SKM-1 treated with dmso at 0.1 percent for 144 hours (cell line): ENCODE measurements around the gene KCNG2.

Source experiments
- DNase-seq: peaks from one replicate; lab custom pipeline; 2025; ENCODE audit not compliant: unreplicated experiment; lab: John Stamatoyannopoulos, UW

KCNG2 gene

DNA sequence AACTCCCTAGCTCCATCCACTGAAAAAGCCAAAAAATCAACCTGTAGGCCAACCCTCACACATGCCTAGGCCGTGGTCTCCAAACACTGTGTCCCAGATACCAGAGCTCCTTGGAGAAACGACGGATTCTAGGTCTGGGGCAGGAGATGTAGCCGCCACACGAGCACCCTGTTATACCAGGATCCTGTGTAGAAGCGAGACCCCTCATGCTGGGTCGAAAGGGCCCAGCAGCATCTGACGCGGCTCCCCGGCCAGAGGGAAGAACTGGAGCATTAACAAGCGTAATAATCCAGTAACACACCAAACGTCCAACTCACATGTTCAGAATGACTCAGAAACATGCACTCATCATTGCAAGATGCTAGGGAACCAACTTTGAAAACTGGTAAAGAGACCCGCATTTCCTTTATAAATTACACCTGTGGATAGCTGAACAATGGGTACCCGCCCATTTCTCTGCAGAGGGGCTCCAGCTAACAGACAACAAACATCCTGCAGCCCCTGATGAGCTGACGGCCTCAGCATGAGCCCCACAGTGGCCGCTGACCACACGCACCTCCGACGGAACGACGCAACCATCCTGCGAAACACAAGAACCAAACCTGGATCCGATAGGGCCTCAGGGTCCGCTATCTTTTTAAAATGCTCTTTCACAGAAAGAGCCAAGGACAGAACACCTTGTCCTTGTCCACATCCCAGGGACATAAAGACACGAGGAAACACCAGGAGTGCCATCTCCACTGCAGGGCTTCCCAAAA lies 139.5 kb downstream of the KCNG2 start:
- no peak for DNase-seq

DNA sequence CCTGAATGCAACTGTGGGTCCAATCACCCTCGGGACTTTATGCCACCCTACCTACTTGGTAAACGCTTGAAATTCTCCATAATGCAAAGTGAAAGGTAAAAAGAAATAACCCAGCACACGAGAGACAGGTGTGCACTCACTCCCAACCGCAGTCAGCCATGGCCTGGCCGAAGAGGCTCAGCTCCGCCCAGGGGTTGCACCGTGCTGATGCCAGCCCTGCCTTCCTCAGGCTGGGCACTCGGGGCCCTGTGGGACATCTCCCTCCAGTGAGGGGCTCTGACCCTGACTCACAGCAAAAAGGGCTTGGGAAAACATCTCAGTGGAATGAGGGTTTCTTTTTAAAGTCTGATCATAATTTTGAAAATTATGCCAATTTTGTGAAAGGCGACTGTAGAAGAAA lies 140.5 kb downstream of the KCNG2 start:
- no peak for DNase-seq

DNA sequence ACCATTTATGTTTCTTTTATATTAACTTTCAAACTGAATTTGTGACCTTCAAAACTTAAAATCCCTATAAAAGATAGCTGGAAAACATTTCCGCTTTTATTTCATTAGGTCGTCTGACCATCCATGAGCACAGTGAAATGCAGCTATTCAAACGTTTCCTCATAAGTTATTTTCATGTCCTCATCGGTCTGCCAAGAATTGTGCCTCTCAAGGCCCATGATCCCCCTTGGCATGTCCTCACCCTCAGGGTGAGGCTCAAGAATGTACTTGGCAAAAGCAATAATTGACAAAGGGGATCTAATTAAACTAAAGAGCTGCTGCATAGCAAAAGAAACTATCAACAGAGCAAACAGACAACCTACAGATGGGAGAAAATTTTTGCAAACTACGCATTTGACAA lies 141.4 kb downstream of the KCNG2 start:
- DNase-seq: no peak

DNA sequence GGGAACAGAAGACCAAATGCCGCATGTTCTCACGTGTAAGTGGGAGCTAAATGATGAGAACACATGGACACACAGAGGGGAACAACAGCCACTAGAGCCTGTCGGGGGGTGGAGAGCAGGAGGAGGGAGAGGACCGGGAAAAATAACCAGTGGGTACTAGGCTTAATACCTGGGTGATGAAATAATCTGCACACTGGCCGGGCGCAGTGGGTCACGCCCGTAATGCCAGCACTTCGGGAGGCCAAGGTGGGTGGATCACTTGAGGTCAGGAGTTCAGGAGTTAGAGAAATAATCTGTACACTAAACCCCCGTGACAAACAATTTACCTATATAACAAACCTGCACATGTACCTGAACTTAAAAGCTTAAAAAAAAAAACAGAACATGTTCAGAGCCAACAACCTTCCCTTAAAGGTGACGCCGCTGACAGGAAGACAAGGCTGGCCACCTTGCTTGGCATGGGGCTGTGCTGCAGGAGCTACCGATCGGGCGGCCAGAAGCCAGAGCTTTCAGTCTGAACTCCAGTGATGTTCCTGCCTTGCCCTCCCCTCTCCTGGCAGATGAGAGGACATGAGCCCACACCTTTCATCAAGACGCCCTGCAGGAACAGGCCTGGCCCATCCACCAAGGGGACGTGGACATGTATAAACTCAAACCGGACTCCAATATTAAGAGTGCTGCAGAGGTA lies 142.5 kb downstream of the KCNG2 start:
- DNase-seq: no peak

DNA sequence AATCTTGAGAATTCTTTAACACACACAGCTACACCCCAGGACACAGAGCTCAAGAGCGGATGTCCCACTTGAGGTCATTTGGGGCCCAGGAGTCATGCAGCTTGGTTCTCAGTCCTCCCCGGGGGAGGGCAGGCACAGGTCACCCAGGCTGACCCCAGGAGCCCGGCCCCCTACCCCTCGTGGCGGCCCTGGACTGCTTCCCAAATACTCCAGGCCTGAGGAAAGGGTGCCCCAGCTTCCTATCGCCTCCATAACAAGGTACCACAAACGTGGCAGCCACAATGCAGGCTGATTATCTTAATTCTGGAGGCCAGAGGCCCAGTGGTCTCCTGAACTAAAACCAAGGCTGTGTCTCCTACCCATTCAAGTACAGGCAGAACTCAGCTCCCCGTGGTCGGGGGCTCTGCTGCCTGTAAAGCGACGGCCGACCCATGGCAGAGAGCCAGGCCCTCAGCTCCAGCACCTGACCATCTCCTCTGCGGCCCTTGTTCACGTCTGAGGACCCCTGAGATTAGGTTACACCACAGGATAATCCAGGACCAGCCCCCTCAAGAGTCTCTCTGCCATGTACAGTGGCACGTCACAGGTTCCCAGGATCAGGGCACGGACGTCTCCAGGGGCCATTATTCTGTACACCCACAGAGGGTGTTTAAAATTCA lies 143.2 kb downstream of the KCNG2 start:
- DNase-seq: no peak

DNA sequence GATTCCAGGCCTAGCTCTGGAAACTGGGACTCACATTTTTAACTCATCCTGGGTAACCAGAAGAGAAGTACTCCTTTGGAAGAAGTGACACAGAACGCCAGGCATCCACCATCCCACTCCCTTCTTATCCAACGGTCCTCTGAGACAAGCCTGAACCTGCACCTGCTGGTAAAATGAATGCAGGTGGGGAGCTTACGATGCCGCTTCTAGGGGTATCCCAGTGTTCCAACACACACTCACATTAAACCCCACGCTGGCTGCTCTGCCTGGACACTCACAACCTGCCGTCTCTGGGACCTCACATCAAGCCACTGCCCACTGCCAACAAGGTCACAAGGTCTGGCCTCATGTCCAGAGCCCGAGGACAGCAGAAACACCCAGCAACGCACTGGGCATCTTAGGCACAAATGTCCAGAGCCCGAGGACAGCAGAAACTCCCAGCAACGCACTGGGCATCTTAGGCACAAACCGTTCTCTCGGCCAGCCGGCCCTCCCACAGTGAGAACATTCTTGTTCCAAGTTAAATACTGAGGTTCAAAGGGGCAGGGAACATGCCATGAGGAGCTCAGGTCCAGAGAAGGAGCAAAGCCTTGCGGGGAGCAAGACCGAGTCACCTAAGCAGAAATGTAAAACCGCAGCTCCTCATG lies 143.9 kb downstream of the KCNG2 start:
- no peak for DNase-seq

DNA sequence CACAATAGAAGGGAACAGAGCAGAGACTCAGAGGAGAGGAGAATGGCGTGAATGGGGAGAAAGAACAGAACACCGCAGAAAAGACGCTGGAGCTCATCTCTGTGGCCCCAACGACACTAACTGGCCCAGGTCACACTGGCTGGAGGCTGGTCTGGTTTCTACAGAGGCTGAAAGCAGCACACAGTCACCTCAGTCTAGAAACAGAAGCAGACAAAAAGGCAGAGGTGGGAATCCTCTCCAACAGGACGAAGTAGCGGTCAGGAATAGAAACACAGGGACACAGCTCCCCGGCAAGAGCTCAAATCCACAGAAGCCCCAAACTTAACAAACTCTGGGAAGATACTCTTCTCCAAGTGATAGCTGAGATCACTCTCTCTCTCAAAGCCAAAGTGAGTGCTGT lies 144.5 kb downstream of the KCNG2 start:
- no peak for DNase-seq

DNA sequence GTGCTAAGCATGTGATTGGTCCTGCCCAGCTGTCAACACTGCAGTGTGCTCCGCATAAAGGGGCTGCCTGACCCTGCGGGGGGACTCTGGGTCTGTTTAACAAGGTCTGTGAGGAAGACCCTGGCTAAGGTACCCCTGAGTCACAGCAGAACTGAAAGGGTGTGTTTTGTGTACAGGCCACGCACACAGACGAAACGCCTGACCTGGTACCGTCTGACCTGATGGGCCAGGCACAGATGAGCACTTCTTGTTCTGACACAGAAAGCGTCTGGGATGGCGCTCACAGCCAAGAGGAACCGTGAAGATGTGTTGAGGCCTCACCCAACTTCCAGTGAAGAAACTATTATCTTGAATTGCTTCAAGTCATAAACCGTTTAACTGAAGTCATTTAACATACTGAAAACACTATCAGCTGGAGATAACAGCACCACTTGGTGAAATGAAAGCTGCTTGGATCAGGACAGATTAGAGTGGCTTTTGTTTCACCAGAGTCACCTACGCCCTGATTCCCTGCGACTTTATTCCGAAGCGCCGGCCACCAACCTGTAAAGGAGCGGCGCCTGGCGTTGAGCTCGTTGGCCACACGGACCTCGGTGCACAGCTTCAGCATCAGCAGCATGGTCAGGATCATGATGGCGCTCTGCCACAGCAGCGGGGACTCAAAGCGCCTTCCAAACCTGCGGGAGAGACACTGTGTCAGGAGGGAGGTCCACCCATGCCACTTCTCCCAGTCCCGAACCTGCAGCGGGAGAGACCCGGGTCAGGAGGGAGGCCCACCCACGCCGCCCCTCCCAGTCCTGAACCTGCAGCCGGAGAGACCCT lies 145.3 kb downstream of the KCNG2 start:
- no peak for DNase-seq

DNA sequence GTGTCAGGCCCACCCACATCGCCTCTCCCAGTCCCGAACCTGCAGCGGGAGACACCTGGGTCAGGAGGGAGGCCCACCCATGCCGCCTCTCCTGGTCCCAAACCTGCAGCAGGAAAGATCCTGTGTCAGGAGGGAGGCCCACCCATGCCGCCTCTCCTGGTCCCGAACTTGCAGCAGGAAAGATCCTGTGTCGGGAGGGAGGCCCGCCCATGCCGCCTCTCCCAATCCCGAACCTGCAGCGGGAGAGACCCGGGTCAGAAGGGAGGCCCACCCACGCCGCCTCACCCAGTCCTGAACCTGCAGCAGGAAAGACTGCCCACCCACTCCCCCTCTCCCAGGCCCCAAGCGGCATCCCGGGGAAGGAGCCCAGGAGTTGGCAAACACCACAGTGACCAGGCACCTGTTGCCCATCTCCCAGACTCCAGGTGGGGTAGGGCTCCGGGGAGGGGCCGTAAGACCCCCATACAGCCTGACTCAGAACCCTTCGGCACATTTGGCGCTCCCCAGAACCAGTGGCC lies 145.9 kb downstream of the KCNG2 start:
- no peak for DNase-seq

DNA sequence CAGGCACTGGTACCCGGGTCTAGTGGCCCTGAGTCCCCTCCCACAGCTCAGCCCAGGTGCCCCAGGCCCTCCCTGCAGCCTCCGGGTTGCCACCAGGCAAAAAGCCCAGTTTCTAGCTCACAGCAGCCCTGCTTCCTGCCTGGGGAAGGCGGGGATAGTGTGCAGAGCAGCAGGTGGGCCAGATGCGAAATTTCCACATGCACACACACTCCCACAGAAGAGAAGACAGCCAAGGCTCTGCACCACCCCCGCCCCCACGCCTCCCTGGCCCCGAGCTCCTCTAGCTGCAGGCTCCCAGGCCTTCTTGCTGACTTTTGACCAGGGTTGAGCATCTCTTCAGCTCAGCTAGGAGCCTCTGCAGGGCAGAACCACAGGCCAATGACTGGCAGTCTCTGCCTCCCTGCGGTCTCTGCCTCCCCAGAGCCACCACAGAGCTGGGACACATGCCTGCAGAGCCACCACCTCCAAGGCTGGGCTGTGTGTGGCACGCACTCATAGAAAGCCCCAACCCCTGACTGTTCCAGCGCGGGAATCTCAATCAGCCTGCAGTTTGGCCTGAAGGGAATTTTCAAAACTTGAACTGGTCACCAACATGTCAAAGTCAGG lies 146.5 kb downstream of the KCNG2 start:
- no peak for DNase-seq

DNA sequence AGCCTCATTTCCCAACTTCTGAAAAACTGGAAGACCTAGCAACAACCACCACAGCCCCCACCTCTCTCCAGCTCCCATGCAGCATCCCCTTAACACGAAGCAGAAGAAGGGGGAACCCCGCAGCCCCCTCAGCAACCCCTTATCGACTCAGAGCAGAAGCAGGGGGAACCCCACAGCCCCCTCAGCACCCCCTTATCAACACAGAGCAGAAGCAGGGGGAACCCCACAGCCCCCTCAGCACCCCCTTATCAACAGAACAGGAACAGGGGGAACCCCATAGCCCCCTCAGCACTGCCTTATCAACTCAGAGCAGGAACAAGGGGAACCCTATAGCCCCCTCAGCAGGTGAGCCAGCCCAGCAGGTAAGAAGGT lies 147.0 kb downstream of the KCNG2 start:
- DNase-seq: no peak

DNA sequence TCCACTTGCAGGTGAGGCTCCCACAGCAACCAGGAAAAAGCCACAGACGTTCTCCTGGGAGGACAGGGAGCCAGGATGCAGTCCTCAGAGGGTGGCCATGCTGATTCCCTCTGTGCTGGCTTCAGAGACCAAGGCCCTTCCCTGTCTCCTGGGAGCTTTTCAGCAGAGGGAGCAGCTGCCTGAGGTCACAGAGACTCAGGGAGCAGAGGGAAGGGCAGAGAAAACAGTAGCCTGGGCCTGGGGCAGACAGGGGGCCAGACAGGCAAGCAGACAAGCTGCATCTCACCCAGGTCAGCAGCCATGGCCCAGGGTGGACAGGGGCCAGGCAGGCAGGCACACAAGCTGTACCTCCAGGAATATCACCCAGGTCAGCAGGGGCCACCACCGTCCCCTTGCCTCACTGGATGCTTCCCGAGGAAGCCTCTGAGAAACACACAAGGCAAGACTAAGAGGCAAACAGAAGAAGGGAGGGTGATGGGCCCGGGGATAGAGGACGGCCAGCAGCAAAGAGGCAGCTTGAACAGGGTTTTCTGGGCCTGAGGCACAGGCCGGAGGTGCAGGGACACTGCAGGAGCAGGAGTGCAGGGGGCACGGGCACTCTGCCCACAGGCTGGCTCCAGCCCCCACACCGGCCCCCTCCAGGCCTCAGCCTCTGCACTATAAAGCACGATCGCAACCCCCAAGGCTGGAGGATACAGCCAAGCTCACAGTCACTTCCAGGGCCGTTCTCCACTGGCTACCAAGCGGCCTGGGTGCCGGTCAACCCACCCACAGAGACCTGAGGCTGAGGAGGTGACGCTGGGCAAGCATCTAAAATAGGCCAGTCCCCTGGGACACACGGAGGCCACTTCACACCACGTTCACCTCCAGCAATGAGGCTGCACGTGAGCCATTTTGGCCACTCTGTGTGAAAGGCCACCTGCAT lies 147.6 kb downstream of the KCNG2 start:
- no peak for DNase-seq

DNA sequence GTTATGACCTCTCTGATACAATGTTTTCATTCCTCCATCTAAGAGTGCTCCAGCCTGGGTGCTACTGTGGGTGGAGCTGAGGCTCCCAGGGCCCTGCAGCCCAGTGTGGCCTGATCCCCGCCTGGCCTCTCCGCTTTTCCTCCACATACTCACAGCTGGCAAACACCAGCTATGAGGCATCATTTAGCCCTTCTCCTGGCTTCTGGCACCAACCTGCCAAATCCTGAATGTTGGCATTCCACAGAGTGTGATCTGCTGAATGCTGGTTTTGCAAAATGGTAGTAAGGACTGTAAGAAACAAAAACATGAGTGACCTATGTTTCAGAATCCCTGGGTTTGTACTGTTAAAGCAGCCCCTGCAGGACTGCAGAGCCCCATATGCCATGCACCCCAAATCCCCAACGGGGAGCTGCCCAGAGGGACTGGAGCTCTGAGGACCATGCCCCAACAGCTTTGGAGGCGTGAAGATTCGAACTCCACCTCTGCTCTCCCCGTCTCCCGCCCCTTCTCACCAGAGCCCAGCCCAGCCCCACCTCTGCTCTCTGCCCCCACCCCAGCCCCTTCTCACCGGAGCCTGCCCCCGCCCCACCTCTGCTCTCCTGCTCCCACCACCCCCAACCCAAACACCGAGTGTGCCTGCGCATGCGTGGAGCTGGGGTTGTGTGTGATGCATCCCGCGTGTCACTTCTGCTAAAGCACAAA lies 149.5 kb downstream of the KCNG2 start:
- DNase-seq: no peak

DNA sequence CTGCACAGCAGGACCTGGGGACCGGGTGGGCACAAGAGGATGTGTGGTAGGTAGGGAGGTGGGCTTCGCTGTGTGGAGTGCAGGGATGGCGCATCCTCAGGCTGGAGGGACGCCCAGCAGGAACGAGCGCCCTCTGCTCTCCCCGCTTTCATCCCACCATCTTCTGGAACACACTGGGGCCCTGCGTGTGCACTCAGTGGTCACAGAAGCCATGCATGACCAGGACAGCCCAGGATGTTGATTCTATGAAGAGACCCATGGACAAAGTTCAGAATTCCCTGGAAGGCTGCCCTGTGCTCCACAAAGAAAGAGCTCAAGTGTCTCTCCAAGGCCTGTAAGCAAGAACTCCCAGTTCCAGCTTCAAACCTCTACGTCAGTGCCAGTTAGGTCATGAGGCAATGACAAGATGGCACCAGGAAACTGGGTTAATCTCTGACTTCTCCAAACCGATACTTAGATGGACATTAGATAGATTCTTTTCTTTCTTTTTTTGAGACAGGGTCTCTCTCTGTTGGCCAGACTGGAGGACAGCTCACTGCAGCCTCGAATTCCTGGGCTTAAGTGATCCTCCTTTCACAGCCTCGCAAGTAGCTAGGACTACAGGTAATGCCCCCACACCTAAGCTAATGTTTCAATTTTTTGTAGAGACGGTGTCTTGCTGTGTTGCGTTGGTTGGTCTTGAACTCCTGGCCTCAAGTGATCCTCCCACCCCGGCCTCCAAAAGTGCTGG lies 150.3 kb downstream of the KCNG2 start:
- no peak for DNase-seq

DNA sequence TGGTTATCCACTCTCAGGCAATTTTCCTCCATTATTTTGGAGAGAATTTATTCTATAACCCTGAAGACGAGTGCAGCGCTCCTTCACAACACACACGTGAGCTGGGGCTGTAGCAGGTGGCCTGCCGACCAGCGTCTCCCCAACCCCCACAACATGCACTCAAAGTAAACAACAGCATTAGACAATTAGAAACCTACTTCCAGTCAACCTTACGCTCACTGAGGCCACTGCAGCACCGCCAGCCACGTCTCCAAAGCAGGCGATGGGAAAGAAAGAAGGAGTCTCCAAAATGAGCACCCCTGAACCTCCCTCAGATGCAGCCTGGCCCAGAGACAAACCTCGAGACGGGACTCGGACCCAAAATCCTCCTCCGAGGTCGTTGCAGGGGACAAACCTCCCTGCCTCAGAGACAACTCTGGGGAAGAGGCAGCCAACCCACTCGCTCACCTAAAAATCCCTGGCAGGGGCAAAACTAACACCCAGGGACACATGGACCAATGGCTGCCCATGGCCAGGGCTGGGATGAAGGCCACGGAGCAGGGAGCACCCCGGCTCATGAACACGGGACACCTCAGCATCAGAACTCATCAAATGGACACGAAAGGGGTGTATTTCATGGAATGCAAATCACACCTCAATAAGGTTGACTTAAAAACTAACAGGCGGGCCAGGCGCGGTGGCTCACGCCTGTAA lies 151.1 kb downstream of the KCNG2 start:
- no peak for DNase-seq
